ENCODE data around the gene SOCS6. TPM values are rescaled to one million over a fixed set of nuclear protein-coding genes. Genes with fewer than 3 reads are reported as not detected.
"Not testable (repeated sequence)": the region's sequence is repeated elsewhere in the genome, so short reads cannot be mapped to it uniquely, and the experiment has no call there.

The SOCS6 gene
- polyA plus RNA-seq, 3 donors = 4.8 to 6.1 (median 4.8) TPM

DNA sequence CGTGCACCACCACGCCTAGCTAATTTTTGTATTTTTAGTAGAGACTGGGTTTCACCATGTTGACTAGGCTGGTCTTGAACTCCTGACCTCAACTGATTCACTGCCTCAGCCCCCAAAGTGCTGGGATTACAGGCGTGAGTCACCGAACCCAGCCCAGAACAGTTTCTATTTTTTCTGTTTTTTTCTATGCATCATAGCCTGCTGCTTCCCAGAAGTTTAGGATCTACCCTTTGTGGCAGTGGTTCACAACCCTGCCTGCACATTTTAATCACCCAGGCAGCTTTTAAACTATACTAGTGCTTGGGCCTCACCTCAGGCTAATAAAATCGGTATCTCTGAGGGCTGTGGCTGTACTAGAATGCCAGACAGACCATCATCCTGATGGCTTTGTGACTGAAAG, 39.7 kb upstream of the SOCS6 start:
- no peak overlapping the region for H2AFZ ChIP-seq (ENCODE audit: insufficient read depth, low read depth, low read length, poor library complexity, severe bottlenecking)
- TF ChIP-seq, protein P1, sequence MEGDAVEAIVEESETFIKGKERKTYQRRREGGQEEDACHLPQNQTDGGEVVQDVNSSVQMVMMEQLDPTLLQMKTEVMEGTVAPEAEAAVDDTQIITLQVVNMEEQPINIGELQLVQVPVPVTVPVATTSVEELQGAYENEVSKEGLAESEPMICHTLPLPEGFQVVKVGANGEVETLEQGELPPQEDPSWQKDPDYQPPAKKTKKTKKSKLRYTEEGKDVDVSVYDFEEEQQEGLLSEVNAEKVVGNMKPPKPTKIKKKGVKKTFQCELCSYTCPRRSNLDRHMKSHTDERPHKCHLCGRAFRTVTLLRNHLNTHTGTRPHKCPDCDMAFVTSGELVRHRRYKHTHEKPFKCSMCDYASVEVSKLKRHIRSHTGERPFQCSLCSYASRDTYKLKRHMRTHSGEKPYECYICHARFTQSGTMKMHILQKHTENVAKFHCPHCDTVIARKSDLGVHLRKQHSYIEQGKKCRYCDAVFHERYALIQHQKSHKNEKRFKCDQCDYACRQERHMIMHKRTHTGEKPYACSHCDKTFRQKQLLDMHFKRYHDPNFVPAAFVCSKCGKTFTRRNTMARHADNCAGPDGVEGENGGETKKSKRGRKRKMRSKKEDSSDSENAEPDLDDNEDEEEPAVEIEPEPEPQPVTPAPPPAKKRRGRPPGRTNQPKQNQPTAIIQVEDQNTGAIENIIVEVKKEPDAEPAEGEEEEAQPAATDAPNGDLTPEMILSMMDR (IDR thresholded peaks at IDR 0.05) = no peak
- Mint-ChIP-seq H3K9me3 (peaks cover 2 to 15% (median 7%) of the 10 kb centered on the region in 7 donors), H3K4me3 (no peak overlapping the region), H3K4me1 (no peaks in the 10 kb centered on the region), H3K27ac (no peak overlapping the region), H3K36me3 (no peaks in the 10 kb centered on the region), H3K27me3 (ENCODE audit: low read depth in 3 of 3) (peaks cover 0 to 2% (median 0%) of the 10 kb centered on the region in 3 donors)
- no peaks in the 10 kb centered on the region for H3K4me1 ChIP-seq (ENCODE audit: control insufficient read depth in 1 of 2, insufficient read depth in 2 of 2, low read length in 2 of 2)
- H4K20me1 ChIP-seq (ENCODE audit: insufficient read depth, low read length) = no peaks in the 10 kb centered on the region
- DNase-seq = no peak
- H3K79me2 ChIP-seq (ENCODE audit: insufficient read depth, low read length) = no peaks in the 10 kb centered on the region
- H3K4me3 ChIP-seq (replicated peaks in 1 of 3; ENCODE audit: low read depth in 2 of 3, low read length in 3 of 3) = no peak overlapping the region
- intact Hi-C loops (cut with micrococcal nuclease) = no loop called here
- no peak overlapping the region for H3K9ac ChIP-seq (ENCODE audit: insufficient read depth, low read length, poor library complexity, severe bottlenecking)
- peaks cover 0 to 11% of the 10 kb centered on the region in 2 donors for H3K9me3 ChIP-seq (replicated peaks in 1 of 2; ENCODE audit: control insufficient read depth in 1 of 2, insufficient read depth in 1 of 2, low read length in 2 of 2)
- WGBS (ENCODE audit: insufficient coverage) = 92% methylated on average over 3 of the region's 5 CpGs
- no peak overlapping the region for H3K27ac ChIP-seq (ENCODE audit: low read depth in 1 of 2, low read length in 2 of 2)
- H3K27me3 ChIP-seq (ENCODE audit: control insufficient read depth in 2 of 2, insufficient read depth in 2 of 2, low read length in 2 of 2) = no peaks in the 10 kb centered on the region
- no peak overlapping the region for H3K4me2 ChIP-seq (replicated peaks; ENCODE audit: extremely low read depth, low read length, poor library complexity, severe bottlenecking)
- no peaks in the 10 kb centered on the region for H3K36me3 ChIP-seq (replicated peaks in 1 of 2; ENCODE audit: control insufficient read depth in 1 of 2, insufficient read depth in 2 of 2, low read length in 2 of 2)

DNA sequence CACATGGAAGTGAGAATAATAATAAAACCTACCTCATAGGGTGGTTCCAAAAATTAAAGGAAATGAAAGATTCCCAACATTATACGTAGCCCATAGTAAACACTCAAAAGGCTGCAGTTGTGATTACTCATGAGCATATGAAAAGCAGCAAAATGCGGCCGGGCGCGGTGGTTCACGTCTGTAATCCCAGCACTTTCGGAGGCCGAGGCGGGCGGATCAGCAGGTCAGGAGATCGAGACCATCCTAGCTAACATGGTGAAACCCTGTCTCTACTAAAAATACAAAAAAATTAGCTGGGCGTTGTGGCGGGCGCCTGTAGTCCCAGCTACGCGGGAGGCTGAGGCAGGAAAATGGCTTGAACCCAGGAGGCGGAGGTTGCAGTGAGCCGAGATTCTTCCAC, 39.0 kb upstream of the SOCS6 start:
- 99% methylated on average over 11 of the region's 18 CpGs for WGBS (ENCODE audit: insufficient coverage)
- not testable (repeated sequence) for H3K36me3 Mint-ChIP-seq

More for the DNA sequence above, 39.0 kb upstream of the SOCS6 start:
- H4K20me1 ChIP-seq (ENCODE audit: insufficient read depth, low read length); H3K9ac ChIP-seq (ENCODE audit: insufficient read depth, low read length, poor library complexity, severe bottlenecking); H3K4me3 ChIP-seq (replicated peaks in 1 of 3; ENCODE audit: low read depth in 2 of 3, low read length in 3 of 3); intact Hi-C loops (cut with micrococcal nuclease); H3K36me3 ChIP-seq (replicated peaks in 1 of 2; ENCODE audit: control insufficient read depth in 1 of 2, insufficient read depth in 2 of 2, low read length in 2 of 2); H3K4me3 Mint-ChIP-seq; H3K27me3 Mint-ChIP-seq (ENCODE audit: low read depth in 3 of 3); H3K4me2 ChIP-seq (replicated peaks; ENCODE audit: extremely low read depth, low read length, poor library complexity, severe bottlenecking); H3K79me2 ChIP-seq (ENCODE audit: insufficient read depth, low read length); H3K4me1 ChIP-seq (ENCODE audit: control insufficient read depth in 1 of 2, insufficient read depth in 2 of 2, low read length in 2 of 2); H3K4me1 Mint-ChIP-seq; H3K27ac ChIP-seq (ENCODE audit: low read depth in 1 of 2, low read length in 2 of 2); H3K27me3 ChIP-seq (ENCODE audit: control insufficient read depth in 2 of 2, insufficient read depth in 2 of 2, low read length in 2 of 2); H2AFZ ChIP-seq (ENCODE audit: insufficient read depth, low read depth, low read length, poor library complexity, severe bottlenecking); DNase-seq: not testable (repeated sequence)
- Mint-ChIP-seq H3K27ac (peak overlapping the region in 1 of 7 donors; percentile 63), H3K9me3 (peaks cover 2 to 15% (median 7%) of the 10 kb centered on the region in 7 donors)
- H3K9me3 ChIP-seq (replicated peaks in 1 of 2; ENCODE audit: control insufficient read depth in 1 of 2, insufficient read depth in 1 of 2, low read length in 2 of 2) = peaks cover 0 to 11% of the 10 kb centered on the region in 2 donors
